HG03558 (cell line): ENCODE results near the gene TADA2B.

Experiments used
- ATAC-seq: cut with Tn5 transposase; IDR thresholded peaks from one replicate; pipeline ENCODE4 v1.9.1; 2021; ENCODE audit warnings: moderate number of reproducible peaks; ENCODE audit not compliant: unreplicated experiment; ENCODE audit errors: extremely low read depth

The TADA2B gene, protein sequence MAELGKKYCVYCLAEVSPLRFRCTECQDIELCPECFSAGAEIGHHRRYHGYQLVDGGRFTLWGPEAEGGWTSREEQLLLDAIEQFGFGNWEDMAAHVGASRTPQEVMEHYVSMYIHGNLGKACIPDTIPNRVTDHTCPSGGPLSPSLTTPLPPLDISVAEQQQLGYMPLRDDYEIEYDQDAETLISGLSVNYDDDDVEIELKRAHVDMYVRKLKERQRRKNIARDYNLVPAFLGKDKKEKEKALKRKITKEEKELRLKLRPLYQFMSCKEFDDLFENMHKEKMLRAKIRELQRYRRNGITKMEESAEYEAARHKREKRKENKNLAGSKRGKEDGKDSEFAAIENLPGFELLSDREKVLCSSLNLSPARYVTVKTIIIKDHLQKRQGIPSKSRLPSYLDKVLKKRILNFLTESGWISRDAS

DNA sequence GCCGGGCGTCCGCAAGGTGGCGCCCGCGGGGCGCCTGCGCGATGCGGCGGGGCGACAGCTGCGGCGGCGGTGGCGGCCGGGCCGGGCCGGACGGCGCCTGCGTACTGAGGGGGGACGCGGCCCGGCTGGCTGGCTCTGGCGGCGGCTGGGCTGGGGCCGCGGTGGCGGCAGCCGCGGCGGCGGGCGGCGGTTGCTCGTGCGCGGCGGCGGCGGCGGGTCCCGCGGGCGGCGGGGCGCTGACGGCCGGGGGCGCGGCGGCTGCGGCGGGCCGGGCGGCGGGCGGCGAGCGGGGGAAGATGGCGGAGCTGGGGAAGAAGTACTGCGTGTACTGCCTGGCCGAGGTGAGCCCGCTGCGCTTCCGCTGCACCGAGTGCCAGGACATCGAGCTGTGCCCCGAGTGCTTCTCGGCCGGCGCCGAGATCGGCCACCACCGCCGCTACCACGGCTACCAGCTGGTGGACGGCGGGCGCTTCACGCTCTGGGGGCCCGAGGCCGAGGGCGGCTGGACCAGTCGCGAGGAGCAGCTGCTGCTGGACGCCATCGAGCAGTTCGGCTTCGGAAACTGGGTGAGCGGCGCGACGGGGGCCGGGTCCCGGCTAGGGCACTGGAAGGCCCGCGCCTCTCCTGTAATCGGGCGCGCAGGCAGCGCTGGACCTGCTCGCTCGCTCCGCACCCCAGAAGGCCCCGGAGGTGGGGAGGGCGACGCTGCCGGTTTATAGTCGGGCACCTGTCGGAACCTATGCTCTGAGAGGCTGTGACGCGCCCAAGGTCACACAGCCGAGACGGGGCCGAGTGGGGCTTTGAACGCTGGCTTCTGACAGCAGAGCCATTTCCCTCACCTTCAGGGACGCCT, at the start of gene TADA2B:
TSS of gene TADA2B (plus strand) at position 89 of the 853 bp plus-strand sequence. CDS start at position 297, 208 bp downstream.
- peak; percentile 4 for ATAC-seq

DNA sequence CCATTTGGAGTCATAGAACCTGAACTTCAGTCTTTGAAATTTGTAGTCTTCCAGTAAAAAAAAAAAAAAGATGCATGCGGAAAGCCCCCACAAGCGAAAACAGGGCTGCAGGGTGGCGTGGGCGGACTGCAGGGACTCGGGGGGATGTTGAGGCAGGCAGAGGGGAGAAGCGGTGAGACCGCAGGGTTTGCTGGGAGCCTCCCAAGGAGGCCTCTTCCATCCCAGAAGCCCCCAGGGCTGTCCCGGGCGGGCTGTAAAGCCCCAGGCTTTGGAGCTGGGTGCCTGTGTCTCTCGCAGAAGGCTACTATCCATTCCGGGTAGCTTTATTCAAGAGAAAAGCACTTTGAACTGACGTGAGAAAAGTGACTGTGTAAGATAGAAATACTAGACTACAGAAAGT, 46.7 kb upstream of the TADA2B start:
- no peak for ATAC-seq

DNA sequence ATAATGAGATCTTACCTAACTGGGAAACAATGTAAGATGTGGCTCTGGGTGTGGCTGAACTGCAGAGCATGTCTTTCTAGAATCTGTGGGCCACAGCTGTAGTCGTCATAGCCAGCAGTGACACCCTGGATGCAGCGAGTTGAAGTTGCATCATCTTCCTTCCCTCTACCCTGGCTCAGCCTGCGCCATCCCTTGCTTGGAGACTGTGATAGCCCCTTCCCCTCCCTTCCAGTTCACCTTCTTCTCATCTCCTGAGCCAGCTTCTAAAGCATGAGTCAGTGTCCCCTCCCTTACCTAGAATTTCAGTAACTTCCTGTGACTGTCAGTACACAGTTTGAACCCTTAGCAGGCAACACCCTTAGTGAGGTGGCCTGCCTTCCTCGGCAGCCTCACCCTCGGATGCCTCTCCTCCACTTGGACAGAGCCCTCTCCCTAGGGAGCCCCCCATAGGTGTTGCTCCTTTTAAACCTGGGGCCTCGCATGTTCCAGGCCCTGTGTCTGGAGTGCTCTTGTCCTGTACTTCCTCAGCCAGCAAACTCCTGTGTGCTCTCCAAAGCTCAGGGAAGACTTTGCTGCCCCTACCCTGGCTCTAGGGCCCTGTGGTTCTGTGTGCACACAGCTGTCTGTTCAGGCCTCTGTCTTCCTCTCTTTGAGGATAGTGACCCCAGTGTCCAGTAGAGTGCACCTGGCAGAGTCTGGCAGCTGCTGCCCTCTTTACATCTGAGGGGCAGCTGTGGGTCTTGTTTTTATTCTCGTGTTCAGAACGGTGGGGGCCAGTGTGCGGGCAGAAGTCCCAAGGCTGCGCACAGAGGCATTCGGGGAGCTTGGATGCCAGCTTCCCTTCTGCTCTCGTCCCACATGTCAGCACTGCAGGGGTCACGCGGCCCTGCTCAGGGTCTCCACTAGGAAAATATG, 43.7 kb upstream of the TADA2B start:
- no peak for ATAC-seq

DNA sequence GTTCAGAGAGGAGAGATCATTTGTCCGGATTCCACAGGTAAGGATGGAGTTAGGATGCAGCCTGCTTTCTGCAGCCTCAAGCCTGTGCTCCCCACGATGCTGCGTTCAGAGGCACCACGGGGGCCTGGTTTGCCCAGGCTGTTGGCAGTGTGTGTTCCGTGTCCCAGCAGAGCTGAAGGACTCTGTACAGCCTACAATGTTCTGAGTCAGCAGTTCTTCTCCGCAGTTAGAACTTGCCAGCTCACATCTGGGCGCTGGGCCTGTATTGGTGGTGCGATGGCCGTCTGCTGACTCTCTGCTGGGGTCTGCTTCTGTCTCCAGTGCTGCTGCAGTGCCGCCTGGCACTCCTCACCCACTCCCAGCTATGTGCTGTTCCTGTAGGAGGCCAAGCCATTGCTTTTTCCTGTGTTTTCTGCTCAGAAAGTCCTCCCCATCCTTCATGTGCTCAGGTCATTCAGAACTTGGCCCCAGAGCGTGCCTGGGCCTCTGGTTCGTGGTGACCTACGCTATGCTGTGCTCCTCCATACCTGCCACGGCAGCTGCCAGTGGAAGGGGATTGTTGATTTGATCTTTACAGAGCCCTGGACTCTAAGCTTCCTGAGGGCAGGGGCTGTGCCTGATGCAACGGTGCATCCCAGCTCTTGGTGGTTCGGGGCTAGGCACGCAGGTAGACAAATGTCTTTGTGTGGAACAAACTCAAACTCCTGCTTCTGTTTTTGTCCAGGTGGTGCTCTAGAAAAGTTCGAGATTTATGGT, 42.6 kb upstream of the TADA2B start:
- ATAC-seq = no peak

DNA sequence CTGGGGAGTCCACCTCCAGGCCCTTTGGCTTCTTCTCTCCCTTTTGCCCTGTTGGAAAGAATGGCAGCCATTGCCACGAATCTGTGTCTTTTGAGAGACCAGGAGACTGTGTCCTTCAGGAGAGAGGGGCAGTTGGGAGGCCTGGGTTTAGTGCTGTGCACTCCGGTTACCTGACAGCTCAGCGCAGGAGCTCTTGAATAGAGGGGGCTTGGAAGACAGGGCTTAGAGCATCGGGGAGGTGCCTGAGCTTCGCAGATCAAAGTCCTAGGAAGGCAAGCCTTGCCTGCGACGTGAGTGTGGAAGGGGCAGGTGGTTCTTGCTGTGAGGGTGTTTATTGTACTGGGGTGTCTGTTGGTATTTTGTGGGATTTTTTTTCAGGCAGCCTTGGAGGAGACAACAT, 41.9 kb upstream of the TADA2B start:
- ATAC-seq = no peak

DNA sequence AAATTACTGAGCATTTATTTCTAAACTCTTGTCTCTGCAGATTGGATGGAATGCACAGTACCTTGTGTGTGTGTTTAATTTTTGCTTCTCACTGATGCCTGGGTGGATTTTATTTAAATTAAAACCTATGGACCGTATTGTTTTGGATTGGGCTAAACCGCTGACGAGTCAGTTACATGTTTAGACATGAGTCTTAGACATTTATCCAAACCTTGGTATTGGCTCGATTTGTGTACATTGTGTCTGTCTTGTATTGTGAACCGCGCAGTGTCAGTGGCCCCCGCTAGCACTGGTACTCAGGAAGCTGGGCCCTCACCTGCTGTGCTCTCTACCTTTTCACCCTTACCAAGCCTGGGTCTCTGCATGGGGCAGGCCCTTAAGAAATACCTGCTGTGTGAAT, 40.8 kb upstream of the TADA2B start:
- ATAC-seq = no peak

DNA sequence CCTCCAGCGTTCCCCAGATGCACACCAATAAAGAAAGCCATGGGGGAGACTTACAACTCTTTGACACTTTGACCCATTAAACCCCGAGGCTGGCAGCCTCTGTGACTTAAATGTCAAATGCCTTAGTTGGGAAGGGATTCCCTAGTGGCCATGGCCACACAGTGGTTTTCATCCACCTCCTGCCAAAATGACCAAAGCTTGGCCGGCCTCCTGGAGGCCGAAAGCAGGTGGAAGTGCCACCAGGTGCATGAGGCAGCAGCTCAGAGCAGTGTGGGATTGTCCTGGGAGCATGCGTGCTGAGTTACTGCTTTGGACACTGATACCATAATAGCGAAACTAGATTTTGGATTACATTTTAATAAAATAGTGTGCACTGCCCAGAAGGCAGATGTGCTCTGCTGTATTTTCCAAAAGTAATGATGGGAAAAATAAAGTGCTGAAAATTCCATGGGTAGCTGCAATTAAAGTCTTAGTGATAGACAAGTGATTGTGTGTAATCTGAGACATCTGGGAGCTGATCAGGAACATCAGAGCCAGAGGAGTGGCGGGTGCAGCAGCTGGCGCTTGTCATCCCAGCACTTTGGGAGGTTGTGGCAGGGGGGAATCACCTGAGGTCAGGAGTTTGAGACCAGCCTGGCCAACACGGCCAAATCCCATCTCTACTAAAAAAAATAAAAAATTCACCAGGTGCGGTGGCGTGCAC, 39.8 kb upstream of the TADA2B start:
- no peak for ATAC-seq

DNA sequence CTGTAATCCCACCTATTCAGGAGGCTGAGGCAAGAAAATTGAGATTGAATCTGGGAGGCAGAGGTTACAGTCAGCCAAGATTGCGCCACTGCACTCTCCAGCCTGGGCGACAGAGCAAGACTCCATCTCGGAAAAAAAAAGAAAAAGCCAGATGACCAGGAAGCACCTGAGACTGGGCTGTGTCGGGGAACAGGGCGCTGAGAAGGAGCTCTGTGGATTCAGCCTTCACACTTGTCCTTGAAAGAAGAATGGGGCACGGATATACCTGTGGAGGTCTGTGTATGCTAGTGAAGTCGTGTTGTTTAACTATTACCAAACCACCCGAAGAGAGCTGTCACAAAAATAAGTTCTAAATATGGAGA, 39.3 kb upstream of the TADA2B start:
- no peak for ATAC-seq

DNA sequence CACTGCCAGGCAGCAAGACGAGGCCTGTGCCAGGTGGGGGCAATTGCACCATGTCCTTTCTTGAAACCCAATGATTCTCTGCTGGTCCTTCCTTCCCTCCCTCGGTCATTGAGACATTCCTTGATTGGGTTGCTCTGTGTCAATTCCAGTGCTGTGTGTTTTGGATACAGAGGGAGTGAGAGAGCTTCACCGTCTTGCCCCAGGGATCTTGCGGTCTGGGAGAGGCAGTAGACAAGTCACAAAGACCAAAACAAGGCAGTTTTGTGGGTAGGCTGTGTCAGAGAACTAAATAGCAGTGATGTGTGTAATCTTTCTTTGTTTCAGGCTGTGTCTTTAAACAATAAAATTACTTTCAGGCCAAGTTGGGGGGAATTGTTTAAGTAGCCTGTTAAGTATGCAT, 38.8 kb upstream of the TADA2B start:
- ATAC-seq = no peak

DNA sequence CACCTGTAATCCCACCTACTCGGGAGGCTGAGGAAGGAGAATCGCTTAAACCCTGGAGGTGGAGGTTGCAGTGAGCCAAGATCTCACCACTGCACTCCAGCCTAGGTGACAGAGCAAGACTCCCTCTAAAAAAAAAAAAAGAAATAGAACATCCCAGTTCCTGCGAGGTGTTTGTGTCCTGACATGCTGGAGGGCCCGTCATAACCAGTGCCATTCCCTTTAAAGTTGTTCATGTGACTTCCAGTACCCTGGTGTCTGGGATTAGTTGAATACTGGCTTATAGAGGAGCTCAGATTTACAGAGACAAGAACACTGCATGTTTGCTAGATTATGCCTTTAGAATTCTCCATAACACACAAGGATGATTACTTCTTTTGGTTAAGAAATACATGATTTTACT, 37.6 kb upstream of the TADA2B start:
- ATAC-seq = no peak

DNA sequence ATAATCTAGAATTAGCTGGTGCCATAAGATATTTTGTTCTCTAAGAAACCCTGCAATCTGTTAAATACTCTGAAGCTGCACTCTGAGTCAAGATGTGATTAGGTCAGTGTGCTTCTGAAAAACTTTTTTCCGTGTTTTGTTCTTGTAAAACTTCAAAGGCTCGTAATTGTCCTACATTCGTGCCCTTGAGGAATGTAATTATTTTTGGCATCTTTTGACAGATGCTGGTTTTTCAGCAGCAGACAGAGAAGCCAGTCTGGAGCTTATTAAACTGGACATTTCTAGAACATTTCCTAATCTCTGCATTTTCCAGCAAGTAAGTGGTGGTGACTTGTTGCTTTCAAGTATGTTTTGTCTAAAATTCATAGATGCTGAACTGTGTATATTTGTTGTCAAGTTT, 36.8 kb upstream of the TADA2B start:
- ATAC-seq = no peak

DNA sequence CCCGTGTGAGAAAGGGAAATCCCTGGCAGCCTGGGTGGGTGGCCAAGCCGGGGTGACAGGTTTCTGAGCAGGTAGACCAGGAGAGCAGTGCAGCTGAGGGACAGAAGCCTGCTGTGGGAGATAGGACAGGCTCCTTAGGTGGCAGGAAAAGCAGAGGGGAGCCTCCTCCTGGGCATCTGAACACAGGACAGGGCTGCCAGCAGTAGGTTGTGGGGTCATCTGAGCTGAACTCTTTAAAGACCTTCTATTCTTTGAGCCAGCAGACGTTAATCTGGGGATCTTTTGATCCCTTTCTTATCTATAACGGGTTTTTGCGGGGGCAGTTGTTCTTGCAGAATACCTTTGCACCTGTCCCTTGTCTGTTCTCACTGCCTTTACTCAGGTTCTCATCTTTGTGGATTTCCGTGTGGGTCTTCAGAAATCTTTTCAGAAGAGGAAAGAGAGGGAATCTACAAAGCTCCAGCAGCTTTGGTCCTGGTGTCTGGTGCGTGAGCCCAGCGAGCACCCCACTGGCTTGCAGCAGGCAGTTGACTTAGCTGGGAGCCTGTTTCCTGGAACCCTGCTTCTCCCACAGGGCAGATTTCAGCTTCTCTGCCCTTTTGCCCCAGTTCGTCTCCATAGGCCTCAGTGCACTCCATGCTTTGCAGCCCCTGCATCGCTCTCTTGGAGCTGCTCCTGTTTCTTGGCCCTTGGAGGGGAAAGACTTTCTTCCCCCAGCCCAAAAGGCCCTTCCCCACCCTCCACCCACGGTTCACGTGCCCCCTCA, 35.8 kb upstream of the TADA2B start:
- ATAC-seq = no peak

DNA sequence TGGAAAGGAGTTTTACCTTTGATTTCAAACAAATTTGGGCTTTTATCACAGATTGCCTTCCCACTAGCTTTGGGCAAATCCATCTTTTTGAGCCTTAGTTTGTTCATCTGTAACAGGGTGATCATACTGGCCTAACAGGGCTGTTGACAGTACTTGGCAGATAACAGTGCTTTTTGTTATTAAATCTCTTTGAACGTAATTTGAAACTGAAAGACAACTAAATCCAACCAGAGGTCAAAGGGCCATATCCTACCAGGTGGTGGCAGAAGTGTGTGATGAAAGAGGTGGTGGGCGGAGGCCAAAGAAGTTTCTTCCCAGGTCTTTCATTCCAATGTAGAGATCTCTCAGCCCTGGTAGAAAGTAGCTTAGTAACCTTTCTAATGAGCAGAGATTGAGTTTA, 35.2 kb upstream of the TADA2B start:
- no peak for ATAC-seq

DNA sequence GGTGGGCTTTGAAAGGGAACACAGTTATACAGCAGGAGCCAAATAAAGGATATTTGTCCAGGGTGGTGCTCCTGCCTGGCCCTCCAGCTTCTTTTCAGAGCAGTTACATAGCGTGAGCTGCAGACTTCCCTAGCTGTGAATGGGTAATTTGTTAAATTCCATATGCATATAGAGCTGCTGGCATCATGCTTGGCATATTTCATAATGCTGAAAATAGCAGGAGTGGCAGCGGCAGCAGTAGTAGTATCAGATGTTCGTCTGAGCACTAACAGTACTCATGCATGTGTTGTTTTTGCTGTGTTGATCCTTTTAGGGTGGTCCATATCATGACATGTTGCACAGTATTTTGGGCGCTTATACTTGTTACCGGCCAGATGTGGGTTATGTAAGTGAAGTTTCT, 33.6 kb upstream of the TADA2B start:
- ATAC-seq = no peak

DNA sequence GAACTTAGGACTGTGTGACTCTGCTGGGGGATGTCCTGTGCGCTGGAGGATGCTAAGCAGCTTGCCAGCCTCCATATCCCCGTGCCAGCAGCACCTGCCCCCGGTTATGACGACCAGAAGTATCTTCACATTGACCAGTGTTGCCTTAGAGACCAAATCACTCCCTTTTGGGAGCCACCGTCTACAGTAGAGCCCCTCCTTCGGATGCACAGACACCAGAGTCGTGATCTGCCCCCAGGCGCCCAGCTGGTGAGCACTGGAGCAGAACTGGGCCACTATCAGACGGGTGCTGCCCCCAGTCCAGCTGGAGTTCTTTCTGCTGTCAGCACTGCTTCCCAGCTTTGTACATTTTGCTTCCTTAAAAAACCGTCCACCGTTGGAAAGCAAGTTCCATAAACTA, 30.0 kb upstream of the TADA2B start:
- no peak for ATAC-seq

DNA sequence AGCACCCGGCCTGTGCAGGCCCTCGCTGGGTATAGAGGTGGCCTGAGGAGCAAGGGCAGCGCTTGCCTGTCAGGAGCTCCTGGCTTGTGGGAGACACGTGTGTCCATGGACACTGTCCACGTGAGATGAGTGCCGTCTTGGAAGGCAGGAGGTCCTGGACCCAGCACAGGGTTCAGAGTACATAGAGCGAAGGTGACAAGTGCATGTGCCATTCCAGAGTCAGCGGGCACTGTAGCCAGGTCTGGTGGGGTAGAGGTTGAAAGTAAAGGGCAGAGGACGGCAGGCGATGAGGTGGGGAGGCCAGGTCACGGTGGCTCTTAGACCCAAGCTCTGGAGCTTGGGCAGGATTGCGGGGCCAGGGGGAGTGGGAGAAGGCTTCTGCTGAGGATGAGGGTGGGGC, 28.4 kb upstream of the TADA2B start:
- ATAC-seq = no peak

DNA sequence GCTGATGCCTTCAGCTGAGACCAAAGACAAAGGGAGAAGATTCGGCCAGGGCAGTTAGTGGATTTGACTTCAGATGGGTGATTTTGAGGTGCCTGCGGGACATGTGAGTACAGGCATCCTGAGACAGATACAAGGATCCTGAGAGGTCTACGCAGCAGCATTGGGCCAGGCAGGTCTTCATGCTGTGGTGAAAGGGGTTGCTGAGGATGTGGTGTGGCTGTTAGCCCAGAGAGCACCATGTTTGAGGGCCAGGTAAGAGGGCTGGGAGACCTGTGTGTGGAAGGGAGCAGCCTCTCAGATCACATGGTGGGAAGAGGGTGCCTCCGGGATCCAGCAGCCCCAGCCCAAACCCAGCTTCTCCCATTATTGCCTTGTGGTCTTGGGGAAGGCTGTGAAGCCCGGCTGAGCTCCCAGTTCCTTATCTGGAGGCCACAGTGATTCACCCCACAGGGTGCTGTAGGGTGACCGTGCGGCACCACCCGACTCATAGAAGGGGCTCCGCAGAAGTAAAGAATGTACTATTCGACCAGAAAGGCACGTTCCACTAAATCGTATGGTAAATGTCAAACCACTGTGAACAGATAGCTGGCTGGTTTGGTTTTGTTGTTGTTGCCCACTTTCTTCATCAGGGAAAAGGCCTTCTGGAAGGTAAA, 27.7 kb upstream of the TADA2B start:
- no peak for ATAC-seq

DNA sequence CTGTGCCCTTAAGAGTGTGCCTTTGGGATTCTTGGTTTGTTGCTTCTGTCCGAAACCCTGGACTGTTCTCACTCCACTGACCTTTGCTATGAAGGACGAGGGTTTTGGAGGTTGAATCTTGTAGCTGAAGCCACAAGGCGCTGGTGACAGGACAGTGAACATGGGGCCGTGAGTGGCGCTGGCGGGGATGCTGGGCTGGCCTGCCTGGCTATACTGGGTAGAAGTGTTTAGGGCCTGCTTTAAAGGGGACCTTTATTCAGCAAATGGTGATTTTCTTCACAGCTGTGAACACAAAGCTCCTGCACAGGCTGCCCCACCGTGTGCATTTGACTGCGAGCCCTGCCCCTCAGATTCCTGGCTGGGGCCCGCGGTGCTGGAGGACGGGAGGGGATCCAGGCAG, 27.1 kb upstream of the TADA2B start:
- no peak for ATAC-seq
